Keratinocyte (primary cell): ENCODE results near the gene PHOSPHO1.

Experiments used
- EZH2 ChIP-seq: IDR thresholded peaks from one replicate; pipeline ENCODE4 v1.6.1; 2012; ENCODE audit warnings: inconsistent platforms, mild to moderate bottlenecking, low read length, moderate library complexity
- TF ChIP-seq, protein P1 (sequence below), 3 experiments: IDR thresholded peaks in 1 of 3; conservative IDR thresholded peaks in 1 of 3; optimal IDR thresholded peaks in 1 of 3; 2 replicates in 2 of 3; 3 replicates in 1 of 3; pipeline versions ENCODE3 to v1.5.1; 2011; ENCODE audit warnings: low read length in 3 of 3, mild to moderate bottlenecking in 3 of 3, moderate library complexity in 2 of 3, control low read depth in 1 of 3, inconsistent platforms in 1 of 3; ENCODE audit not compliant: insufficient read depth in 2 of 3; ENCODE audit errors: extremely low read depth in 1 of 3

DNA sequence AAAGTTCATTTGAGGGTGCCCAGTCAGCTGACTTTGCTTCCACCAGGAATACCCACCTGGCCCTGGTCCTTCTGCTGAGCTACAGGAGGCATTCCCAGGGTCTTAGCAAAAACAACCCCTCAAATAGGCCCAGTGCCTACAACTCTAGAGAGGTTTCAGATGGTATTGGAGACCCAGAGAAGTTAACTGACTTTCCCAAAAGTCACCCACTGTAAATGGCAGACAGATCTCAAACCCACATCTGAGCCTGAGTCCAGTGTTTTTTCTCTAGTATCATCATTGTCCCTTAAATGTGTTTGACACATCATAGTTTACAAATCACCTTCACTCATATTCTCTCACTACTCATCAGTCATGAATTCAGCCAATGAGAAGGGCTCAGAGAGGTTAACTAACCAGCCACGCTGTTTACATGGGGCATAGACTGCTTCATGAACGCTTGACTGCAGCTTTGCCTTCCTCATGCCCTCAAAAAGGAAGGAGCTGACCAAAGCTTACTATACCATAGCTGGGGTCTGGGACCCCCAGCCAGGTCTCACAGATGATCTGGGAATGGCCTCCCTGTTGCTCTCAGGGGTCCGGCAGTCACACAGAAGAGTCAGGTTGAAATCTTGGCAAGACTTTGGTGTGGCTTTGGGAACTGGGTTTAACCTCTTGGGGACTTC lies 3.7 kb downstream of the PHOSPHO1 start:
- TF ChIP-seq, protein P1, sequence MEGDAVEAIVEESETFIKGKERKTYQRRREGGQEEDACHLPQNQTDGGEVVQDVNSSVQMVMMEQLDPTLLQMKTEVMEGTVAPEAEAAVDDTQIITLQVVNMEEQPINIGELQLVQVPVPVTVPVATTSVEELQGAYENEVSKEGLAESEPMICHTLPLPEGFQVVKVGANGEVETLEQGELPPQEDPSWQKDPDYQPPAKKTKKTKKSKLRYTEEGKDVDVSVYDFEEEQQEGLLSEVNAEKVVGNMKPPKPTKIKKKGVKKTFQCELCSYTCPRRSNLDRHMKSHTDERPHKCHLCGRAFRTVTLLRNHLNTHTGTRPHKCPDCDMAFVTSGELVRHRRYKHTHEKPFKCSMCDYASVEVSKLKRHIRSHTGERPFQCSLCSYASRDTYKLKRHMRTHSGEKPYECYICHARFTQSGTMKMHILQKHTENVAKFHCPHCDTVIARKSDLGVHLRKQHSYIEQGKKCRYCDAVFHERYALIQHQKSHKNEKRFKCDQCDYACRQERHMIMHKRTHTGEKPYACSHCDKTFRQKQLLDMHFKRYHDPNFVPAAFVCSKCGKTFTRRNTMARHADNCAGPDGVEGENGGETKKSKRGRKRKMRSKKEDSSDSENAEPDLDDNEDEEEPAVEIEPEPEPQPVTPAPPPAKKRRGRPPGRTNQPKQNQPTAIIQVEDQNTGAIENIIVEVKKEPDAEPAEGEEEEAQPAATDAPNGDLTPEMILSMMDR (optimal IDR thresholded peaks at IDR 0.05 in 1 of 3, IDR thresholded peaks at IDR 0.05 in 1 of 3, conservative IDR thresholded peaks at IDR 0.05 in 1 of 3; ENCODE audit: extremely low read depth in 1 of 3, insufficient read depth in 2 of 3, low read length in 3 of 3), result no peak
- no peak for TF ChIP-seq EZH2
